A549 (cell line): ENCODE data around the gene SLC25A11.

Experiments used
- ATOH8 ChIP-seq: fragments of 250-450 bp; sonication (Bioruptor Pico); IDR thresholded peaks from 2 replicates; pipeline ENCODE4 v1.5.0; 2020; ENCODE audit warnings: low read depth, mild to moderate bottlenecking, moderate library complexity
- CBX8 ChIP-seq: fragments of 200-600 bp; sonication (generic); IDR thresholded peaks from 2 replicates; pipeline ENCODE4 v1.6.1; 2016
- CTCF ChIP-seq: fragments of >200 bp; sonication (Bioruptor Twin); formaldehyde crosslinking; IDR thresholded peaks from 3 replicates; pipeline ENCODE4 v1.5.1; 2016
- EP300 ChIP-seq, 2 experiments: fragments of >200 bp; sonication (Bioruptor Twin); formaldehyde crosslinking; IDR thresholded peaks; 2 replicates in 1 of 2; 3 replicates in 1 of 2; pipeline ENCODE4 v1.6.1; 2016 to 2017
- HMGXB4 ChIP-seq: fragments of 250-450 bp; sonication (Bioruptor Pico); IDR thresholded peaks from 2 replicates; pipeline ENCODE4 v1.5.0; 2021; ENCODE audit warnings: mild to moderate bottlenecking, moderate library complexity, borderline replicate concordance
- NR3C1 ChIP-seq: fragments of >200 bp; sonication (Bioruptor Twin); formaldehyde crosslinking; IDR thresholded peaks from 3 replicates; pipeline ENCODE4 v1.6.1; 2017
- POLR2A ChIP-seq: IDR thresholded peaks from 2 replicates; pipeline ENCODE4 v1.6.1; 2012; ENCODE audit warnings: mild to moderate bottlenecking, low read length
- RAD21 ChIP-seq, 2 experiments: fragments of >200 bp in 1 of 2; sonication (Bioruptor Twin) in 1 of 2; formaldehyde crosslinking in 1 of 2; IDR thresholded peaks in 1 of 2; conservative IDR thresholded peaks in 1 of 2; 2 replicates in 1 of 2; 3 replicates in 1 of 2; pipeline ENCODE4 v1.6.1; 2012 to 2018; ENCODE audit warnings: inconsistent platforms in 1 of 2
- REST ChIP-seq: fragments of 200-600 bp; sonication (generic); IDR thresholded peaks from 2 replicates; pipeline ENCODE4 v1.6.1; 2016; ENCODE audit warnings: antibody characterized with exemption, mild to moderate bottlenecking, moderate library complexity
- RFX5 ChIP-seq: fragments of 450-650 bp; IDR thresholded peaks from 2 replicates; pipeline ENCODE4 v1.7.1; 2014; ENCODE audit warnings: antibody characterized with exemption, mild to moderate bottlenecking, moderate library complexity
- ZFP36 ChIP-seq: fragments of 450-650 bp; IDR thresholded peaks from 2 replicates; pipeline ENCODE4 v1.6.1; 2014; ENCODE audit warnings: borderline replicate concordance; ENCODE audit not compliant: partially characterized antibody

GRCh38 chr17:4960279-4960922 is 20.6 kb upstream of the SLC25A11 start:
- TF ChIP-seq CTCF (no peak), REST (no peak), EP300 (IDR thresholded peaks at IDR 0.05) (no peak), ATOH8 (CRISPR knock-in tag) (no peak), CBX8 (no peak), HMGXB4 (CRISPR knock-in tag) (no peak), POLR2A (no peak), ZFP36 (no peak), RAD21 (conservative IDR thresholded peaks at IDR 0.05 in 1 of 2, IDR thresholded peaks at IDR 0.05 in 1 of 2) (no peak), RFX5 (no peak), NR3C1 (no peak)
